Parietal lobe (tissue), 2 donors: ENCODE data around the gene COX19. TPM values are rescaled to one million over a fixed set of nuclear protein-coding genes. Genes with fewer than 3 reads are reported as not detected.
A peak's percentile ranks its signal among the peaks of the same experiment; 100 is the strongest.

Experiments
- small RNA-seq: library from RNA; depleted of rRNA; stranded (forward); fragments of <200 nt; gene quantifications from one replicate; pipeline ENCODE3, GENCODE V24; 2014; ENCODE audit warnings: low replicate concordance
- total RNA-seq: library from RNA; depleted of rRNA; stranded (reverse); fragments of >200 nt; gene quantifications from one replicate; pipeline ENCODE4 v1.2.3, GENCODE V29; 2014

COX19 gene
- 46.6 TPM for total RNA-seq

GRCh38 chr7:974820-975681, at the start of gene COX19:
Gene COX19 (minus strand): TSS chr7:975549. CDS start chr7:975509, 40 bp downstream.

GRCh38 chr7:983004-983615, 7.8 kb upstream of the COX19 start, which contains the start of gene CYP2W1:
Gene CYP2W1 (plus strand): TSS chr7:983181. CDS start chr7:983212, 31 bp downstream.

GRCh38 chr7:954330-955238, 20.8 kb downstream of the COX19 start, which contains the start of gene ADAP1:
Gene ADAP1 (minus strand): TSS chr7:954680. CDS start chr7:954477, 203 bp downstream.

Small RNAs within 50 kb of the gene (small RNA-seq; reads per million reads assigned to genes)
- gene MIR339 = 19.8 reads per million, percentile 92 among the genes with 10 or more reads in this experiment

Other genes with a start within 250 kb of the COX19 start
- gene DNAAF5, start 248.8 kb downstream of the COX19 start, total RNA-seq = 14.7 TPM
- 88.3 TPM for gene PRKAR1B, start 248.3 kb downstream of the COX19 start, total RNA-seq
- 335 TPM for gene SUN1, start 143.1 kb downstream of the COX19 start, total RNA-seq
- gene GET4, start 99.0 kb downstream of the COX19 start, total RNA-seq = 19.1 TPM
- gene ADAP1, start 20.9 kb downstream of the COX19 start, total RNA-seq = 30.4 TPM
- gene CYP2W1, start 7.6 kb upstream of the COX19 start, total RNA-seq = not detected
- 1.3 TPM for gene GPR146, start 69.0 kb upstream of the COX19 start, total RNA-seq
- 1.6 TPM for gene GPER1, start 112.6 kb upstream of the COX19 start, total RNA-seq
- 20.7 TPM for gene ZFAND2A, start 184.6 kb upstream of the COX19 start, total RNA-seq